HG02571 (cell line): ENCODE measurements around the gene NCF2.
A peak's percentile ranks its signal among the peaks of the same experiment; 100 is the strongest.
"Not testable (repeated sequence)": the region's sequence is repeated elsewhere in the genome, so short reads cannot be mapped to it uniquely, and the experiment has no call there.

ENCODE experiments used
- ATAC-seq: cut with Tn5 transposase; IDR thresholded peaks from one replicate; pipeline ENCODE4 v1.9.1; 2021; ENCODE audit warnings: mild to moderate bottlenecking, moderate library complexity; ENCODE audit not compliant: unreplicated experiment

NCF2 gene, protein sequence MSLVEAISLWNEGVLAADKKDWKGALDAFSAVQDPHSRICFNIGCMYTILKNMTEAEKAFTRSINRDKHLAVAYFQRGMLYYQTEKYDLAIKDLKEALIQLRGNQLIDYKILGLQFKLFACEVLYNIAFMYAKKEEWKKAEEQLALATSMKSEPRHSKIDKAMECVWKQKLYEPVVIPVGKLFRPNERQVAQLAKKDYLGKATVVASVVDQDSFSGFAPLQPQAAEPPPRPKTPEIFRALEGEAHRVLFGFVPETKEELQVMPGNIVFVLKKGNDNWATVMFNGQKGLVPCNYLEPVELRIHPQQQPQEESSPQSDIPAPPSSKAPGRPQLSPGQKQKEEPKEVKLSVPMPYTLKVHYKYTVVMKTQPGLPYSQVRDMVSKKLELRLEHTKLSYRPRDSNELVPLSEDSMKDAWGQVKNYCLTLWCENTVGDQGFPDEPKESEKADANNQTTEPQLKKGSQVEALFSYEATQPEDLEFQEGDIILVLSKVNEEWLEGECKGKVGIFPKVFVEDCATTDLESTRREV

DNA sequence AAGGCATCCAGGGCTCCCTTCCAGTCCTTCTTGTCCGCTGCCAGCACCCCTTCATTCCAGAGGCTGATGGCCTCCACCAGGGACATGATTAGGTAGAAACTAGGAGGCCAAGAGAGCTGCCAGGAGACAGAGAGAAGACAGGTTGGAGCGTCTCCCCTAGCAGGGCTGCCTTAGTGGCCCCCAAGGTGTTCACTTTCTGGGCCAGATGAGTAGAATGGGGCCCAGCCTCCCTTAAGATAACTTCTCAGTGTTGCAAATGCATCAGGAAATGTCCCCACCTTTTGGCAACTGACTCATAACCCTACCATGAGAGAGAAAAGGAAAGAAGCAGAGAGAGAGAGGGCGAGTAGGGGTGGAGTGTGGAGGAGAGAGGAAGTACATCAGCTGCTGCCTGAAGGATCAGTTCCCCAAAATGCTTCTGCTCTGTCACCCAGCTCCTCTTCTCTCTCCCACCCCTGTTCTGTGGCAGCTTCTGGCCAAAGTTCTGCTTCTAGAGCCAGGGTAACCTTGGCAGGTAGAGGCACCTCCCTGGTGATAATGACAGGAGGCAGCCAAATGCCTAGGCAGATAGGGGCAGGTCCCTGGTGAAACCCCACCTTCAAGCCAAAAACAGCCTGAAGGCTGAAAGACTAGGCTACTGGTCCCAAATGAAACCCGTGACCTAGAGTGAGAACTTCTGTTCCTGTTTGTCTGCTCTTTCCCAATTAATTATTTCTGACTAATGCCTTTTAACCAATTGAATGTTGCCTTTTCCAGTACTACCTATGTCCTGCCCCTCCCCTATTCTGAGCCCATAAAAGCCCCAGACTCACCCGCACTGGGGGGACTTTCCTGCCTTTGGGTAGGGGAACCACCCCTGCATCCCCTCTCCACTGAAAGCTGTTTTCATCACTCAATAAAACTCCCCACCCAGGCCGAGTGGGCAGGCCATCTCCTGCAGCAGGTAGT is at the start of gene NCF2:
Gene NCF2, minus strand, starts transcription at position 216 of the 948 bp plus-strand sequence. Its CDS starts 130 bp downstream, at position 86.
- ATAC-seq = peak; percentile 71

DNA sequence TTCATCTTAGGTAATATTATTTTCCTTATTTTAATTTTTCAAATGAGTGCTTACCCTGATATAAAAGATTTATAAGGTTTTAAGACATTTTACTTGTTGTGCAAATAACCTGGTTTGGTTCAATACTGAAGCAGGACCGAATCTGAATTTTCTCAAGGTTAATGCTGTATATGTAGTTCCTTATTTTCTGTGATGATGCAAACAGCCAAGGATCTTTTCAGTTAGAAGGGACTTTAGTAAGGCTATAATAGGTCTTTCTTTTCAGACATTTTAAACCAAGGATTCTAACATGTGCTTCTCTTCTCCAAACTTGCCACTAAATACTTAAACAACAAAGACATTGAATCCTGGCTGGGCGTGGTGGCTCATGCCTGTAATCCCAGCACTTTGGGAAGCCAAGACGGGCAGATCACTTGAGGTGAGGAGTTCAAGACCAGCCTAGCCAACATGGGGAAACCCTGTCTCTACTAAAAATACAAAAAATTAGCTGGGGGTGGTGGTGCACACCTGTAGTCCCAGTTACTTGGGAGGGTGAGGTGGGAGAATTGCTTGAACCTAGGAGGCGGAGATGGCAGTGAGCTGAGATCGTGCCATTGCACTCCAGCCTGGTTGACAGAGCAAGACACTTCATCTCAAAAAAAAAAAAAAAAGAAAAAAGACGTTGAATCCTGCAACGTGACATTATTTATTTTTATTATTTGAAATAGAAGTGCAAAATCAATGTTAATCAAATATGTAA is 48.6 kb upstream of the NCF2 start:
- ATAC-seq = no peak

DNA sequence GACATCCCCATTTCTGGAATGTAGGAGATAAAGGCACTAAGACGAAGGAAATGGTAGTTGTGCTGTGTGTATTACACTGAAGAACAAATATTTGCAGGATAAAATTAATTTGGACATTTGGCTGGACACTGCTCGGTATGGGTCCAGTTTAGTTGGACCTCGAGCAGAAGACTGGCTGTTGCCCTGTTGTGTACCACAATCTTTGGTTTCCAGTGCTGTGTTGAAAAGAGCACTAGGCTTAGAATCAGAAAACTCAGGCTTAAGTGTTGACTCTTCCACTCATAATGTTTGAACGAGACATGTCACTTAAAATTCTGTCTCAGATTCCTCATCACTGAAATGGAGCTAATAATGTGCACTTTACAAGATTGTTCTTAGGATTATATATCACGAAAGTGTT is 46.5 kb upstream of the NCF2 start:
- no peak for ATAC-seq

DNA sequence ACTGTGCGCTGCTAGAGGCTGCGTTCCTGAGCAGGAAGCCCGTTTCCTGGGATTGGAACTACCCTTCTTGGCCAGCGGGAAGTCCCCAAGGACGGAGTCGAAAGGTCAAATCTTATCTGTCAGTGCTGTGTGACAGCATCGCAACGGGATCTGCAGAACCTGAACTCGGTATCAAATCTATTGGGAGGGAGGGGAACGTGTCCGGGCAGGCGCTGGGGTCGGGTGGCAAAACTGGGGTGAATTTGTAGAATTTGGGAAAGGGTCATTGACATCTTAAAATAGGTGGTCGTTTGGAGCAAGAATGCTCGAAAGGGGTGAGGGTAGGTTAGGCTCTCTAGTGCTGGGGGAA is 46.0 kb upstream of the NCF2 start:
- peak; percentile 2 for ATAC-seq

DNA sequence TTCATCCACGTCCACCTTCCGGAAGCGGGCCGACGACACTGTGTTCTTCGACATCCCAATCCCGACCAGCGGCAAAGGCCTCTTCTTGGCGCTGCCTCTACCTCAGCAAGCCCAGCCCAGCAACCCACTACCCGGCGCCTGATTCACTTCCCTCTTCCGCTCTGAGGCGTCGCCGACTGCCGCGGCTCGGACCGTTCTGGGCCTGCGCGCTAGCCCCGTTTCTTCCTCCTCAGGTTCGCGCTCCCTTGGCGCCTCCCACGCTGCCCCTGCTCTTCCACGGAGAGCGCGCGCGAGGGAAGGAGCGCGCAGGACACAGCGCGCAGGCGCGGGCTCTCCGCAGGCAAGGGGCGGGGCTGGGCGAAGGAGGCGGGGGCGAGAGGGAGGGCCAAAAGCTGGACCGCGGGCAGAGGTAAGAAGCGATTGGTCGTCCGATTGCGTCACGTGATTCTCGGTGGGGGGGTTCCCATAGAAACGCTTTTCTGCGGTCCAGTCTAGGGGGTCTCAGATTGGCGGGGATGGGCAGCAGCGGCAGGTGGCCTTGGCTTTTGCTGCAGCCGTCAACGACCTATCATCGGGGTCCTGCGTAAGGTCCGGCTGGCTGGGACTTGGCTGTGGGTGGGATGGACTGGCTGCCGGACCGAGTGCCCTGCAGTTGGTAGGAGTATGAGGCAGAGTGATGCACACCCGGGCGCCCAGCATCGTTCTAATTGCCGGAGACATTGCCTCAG is 45.5 kb upstream of the NCF2 start, which contains the start of gene ARPC5:
Gene ARPC5, minus strand, starts transcription at position 178 of the 728 bp plus-strand sequence. Its CDS starts 124 bp downstream, at position 54.
- peak; percentile 80 for ATAC-seq

DNA sequence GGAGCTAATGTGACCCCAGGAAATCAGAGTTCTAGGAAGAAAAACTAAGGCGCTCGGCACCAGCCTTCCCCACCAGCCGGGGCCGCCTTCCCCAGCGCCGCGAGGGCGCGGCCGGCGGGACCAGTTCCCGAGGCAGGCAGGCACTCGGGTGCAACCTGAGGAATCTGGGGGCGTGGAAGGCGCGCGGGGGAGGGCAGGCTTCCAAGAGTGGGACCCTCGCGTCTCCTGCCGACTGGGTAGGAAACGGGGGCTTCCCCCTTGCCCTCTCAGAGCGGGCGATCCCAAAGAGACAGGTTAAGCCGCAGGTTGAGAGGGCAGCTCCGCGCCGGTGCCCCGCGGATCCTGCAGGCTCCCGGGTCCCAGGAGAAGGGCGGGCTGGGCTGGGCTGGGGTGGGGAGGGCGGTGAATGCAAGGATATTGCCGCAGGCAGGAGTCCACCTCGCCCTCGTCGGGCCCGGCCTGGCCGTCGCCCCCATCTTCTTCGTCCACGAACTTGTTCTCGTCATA is 44.9 kb upstream of the NCF2 start:
- peak; percentile 9 for ATAC-seq

DNA sequence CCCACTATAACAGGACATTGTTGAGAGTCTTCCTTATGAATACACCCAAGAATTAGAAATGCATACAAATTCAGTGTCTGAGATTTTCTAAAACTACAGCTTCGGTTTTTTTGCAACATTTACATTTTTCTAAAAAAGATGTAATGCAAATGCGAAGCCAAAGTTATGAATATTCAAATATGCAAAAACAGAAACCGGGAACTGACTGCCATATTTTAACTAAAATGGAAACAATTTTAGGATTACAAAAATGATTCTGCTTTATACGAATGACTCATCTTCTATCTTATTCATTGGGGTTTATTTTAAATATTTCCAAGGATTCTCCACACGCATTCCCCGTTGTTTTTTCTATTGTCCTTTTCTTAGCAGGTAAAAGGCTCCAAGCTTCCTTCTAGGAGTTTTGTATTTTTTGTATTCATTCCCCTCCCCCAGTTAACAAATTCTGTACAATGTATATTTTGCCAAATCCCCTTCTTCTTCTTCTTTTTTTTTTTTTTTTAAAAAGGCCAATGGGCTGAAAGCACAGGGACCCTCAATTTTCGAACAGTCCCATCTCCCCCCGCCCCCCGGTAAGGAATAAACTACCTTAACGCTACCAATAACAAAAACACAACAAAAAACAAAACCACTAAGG is 44.3 kb upstream of the NCF2 start:
- no peak for ATAC-seq

DNA sequence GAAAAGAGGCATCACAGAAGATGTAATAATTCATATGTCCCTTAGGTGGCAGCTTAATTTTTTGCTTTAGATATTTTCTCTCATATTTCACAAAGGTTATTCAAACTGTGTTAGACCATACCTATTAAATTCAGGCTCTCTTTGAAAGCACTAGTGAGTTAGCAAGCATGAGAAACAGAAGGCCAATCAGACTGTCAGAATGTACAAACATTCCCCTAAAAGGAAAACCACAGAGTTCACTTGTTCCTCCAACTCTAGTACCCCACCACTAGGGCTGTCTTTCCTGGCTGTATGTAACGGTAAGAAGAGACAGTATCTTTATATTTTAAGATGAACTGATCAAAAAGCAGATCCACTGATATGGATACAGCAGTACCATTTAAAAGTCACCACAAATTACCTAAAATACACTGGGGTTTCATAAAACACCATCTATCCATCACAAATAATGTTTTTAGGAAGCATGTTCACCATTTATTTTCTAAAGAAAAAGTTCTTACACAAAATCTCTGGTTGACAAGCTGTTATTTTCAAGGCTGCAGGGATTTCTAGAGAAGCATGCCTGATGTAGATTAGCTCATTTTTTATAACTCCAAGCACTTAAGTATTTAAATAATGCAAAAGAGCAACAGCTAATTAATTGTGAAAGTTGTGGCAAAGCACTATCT is 43.6 kb upstream of the NCF2 start:
- ATAC-seq = no peak

DNA sequence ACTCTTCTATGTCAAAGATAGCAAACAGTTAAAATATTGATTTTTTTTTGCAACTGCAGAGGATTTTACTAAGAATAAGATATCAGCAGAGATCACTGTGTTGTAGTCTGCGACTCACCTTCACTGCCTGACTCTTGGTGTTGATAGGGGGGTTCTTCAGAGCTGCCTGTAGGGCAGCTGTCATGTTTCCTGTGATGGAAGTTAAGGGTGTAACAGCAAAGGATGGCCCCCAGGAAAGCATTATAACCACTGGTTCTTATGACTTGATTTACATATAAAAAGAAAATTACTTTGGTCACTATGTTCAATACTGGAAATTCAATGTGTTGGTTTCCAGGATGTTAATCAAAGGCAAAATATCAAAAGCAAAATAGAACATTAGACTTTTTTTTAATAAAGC is 42.7 kb upstream of the NCF2 start:
- no peak for ATAC-seq

DNA sequence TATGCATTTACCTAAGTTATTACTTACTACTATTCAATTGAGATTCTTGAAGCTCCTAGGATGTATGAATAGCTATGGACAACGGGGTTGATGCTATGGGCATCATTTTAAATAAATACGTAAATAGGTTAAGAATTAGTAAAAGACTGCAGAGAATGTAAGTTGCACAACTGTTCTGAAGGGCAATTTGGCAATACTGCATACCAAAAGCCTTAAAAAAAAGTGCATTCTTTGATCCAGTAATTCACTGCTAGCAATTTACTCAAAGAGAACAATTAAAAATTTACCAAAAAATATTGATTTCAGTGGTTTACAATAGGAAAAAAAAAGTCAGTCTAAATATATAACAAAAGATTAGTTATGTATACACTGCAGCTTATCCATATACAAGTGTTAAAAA is 41.9 kb upstream of the NCF2 start:
- no peak for ATAC-seq

DNA sequence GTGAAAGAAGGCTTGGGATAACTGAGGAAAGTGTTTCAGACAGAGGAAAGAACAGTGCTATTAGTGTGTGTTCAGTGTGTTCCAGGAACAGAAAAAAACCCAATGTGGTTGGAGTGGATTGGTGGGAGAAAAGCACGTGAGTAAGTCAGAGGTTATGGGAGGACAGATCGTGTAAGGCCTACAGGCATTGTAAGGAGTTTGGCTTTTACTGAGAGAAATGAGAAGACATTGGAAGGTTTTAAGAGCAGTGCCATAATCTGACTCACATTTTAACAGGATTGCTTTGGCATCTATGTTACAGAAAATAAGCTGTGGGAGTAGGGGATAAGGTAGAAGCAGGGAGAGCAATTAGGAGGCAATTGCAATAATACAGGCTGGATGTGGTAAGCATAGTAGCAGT is 40.5 kb upstream of the NCF2 start:
- ATAC-seq = no peak

DNA sequence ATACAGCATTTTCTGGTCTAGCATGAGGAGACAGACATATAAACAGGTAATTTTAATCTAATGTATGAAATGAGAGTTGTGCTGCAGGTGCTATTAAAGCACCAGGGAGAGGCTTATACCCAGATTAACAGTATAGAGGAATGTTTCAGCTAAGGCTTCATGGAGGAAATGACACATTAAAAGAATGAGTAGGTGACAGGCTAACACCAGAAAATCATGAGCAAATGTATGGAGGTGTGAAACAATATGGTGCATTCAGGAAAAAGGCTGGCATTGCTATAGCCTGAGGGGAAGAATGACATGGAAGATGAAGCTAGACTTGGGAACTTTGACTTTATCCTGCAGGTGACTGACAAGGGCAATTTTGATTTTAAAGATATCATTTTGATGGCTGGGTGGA is 38.3 kb upstream of the NCF2 start:
- no peak for ATAC-seq

DNA sequence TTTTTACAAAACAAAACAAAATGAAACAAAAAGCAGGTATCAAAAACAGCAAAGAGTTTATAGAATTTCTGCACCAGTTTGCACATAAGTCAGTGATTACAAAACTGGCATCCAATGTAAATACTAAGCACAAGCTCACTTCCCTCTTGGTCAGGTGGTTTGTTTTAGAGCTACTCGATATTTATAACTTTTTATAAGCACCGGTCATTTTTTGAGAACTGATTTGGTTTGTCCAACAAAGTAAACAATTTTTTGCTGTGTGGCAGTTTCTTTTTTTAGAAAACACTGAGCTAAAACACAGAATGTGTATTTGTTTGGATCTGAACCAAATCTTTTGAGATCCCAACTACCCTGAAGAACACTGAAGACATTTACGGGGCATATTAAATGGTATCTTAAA is 36.0 kb upstream of the NCF2 start:
- not testable (repeated sequence) for ATAC-seq

DNA sequence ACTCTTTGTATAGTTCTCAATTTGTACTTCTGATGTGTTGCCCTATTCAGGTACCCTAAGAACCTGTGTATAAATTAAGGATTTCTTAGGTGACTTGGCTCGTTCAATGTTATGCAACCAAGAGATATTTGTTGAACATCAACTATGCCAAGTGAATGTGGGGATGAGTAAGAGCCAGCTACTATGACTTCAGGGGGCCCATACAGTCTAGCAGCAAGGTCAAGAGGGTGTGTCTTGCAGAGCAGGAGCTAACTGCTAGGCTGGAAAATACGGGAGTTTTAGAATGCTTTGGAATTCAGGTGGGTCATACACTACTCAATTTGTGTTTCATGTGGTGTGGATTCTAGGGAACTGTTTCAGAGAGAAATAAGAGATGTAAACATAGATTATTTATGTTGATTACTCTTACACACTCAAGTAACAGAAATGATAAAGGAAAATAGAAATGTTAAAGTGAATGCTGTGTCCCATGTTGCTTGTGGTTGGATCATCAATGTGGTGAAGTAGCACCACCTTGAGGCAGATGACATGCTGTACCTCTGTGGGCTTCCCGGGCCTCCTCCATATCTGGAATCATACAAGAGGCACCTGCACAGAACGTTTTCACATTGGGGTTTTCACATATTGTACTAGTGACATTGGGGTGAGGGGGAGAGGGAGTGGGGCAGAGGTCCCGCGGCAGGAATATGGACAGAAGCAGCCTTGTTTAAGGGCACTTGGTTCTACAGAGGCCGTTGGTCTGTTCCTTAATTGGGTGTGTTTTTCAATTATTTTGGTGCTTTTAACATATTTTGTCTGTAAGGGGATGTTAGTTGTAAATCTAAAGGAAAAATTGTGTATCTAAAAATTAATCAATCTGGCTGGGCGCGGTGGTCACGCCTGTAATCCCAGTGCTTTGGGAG is 32.9 kb upstream of the NCF2 start:
- ATAC-seq = no peak

DNA sequence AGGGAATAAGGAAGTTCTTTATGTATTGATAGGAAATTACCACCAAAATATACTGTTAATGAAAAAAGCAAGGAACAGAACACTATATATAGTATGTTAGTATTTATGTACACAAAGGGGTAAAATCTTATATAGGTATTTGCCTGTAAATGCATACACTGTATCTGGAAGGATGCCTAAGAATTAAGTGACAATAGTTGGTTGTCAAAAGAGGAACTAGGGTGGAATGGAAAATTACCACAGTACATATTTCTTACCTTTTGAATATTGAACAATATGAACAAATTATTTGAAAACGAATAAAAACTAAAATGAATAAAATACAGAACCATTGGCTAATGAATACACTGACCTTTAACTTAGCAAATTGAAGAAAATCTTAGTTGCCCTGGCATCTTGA is 31.8 kb upstream of the NCF2 start:
- no peak for ATAC-seq

DNA sequence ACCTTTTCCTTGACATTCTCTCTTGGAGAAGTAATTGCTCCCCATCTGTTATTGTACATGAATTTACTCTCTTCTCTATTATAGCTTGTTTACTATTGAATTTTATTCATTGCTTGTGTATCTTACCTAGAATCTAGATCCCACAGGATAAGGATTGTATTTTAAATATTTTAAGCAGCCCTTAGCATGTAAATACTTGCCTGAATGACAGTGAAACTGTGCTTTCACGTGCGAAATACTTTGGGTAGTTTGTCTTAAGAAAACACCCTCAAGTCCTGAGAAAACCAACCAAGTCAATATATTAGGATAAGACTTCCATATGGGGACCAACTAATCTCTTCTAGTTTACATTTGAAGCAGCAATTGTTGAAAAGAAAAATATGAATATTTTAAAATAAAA is 30.1 kb upstream of the NCF2 start:
- ATAC-seq = no peak

DNA sequence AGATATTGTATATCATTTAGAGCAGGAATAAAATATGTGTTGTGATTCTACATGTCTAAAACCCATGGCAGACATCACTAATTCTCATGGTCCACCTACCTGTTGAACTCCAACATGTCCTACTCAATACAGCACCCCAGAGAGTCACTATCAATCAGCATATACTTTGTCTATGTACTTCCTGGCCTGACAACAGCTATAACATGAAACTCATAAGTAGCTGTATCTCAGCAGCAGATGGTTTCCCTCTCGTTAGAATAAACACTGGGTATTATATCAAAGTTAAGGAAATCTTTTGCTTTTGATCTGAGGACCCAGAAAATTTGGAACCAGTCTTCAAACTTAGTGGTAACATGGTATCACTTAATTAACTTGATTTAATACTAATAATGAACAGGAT is 29.5 kb upstream of the NCF2 start:
- ATAC-seq = no peak

DNA sequence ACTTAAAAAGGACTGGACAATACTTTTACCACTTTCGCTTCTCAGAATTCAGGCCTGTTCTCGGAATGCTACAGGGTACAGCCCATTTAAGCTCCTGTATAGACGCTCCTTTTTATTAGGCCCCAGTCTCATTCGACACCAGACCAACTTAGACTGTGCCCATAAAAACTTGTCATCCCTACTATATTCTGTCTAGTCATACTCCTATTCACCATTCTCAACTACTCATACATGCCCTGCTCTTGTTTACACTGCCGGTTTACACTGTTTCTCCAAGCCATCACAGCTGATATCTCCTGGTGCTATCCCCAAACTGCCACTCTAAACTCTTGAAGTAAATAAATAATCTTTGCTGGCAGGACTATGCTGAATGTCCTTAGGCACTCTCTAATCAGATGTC is 27.9 kb upstream of the NCF2 start:
- not testable (repeated sequence) for ATAC-seq
